ENCODE measurements around the gene KIAA0513.

The KIAA0513 gene

DNA sequence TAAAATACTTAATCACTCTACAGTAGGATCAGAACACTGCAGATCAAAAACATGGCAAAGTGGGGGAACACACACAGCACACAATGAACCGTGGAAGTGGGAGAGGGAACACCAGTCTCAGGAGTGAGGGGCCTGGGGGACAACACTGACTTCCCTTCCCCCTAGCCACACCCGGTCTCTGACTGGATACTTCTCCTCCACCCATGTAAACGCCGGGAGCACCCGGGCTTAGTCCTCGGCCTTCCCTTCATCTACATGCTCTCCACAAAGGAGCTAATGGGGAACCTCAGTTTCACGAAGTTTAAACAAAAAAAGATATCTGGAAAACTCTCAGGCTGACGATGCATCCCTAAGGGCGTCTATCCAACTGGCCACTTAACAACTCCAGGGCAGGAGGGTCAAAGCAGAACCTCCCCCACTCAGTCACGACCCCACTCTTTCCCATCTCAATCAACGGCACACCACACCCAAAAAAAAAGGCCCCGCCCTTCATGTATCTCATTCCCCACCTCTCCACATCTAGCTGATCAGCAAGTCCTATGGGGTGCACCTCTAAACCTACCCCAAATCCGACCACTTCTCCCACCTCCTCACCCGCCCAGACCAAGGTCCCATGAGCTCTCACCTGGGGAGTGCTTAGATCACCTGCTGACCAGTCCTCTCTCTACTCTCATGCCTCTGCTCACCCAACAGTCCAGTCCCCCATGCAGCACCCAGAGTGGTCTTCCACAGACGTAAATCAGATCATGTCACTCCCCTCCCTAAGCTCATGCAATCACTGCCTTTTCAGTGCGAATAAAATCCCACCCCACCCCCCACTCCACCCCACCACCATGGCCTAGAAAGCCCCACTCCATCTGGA is 23.6 kb upstream of the KIAA0513 start:
- peak in 2 of 10 donors; percentile 9 to 42 for DNase-seq
- intact Hi-C loops (cut with DNase I) = no loop called here

DNA sequence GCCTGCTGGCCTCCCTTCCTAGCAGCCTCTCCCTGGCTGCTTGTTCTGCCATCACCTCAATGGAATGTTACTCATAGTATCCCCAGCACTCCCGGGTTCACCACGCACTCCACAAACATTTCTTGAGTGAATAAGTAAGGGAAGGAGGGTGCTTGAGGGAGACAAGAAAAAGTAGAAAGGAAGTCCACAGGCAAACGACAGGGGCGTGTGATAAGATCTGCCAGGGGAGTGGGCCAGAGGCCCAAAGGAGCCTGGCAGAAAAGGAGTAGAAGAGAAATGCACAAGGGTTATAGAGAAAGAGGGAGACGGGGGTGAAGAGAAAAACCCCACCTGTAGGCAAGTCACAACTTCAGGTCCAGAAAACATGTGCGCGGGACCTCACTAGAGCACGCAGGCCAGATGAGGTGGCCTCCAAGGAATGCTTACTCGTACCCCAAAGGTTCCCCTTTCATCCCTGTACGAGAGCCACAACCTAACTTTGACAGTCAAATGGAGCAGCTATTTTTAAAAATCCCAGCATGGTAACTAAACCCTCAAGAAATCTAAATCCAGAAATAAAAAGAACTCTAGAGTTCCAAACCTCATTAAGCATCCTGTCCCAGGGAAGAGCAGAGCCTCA is 22.9 kb upstream of the KIAA0513 start:
- intact Hi-C loops (cut with DNase I) = no loop called here
- DNase-seq = peak in 2 of 10 donors; percentile 22 to 51

DNA sequence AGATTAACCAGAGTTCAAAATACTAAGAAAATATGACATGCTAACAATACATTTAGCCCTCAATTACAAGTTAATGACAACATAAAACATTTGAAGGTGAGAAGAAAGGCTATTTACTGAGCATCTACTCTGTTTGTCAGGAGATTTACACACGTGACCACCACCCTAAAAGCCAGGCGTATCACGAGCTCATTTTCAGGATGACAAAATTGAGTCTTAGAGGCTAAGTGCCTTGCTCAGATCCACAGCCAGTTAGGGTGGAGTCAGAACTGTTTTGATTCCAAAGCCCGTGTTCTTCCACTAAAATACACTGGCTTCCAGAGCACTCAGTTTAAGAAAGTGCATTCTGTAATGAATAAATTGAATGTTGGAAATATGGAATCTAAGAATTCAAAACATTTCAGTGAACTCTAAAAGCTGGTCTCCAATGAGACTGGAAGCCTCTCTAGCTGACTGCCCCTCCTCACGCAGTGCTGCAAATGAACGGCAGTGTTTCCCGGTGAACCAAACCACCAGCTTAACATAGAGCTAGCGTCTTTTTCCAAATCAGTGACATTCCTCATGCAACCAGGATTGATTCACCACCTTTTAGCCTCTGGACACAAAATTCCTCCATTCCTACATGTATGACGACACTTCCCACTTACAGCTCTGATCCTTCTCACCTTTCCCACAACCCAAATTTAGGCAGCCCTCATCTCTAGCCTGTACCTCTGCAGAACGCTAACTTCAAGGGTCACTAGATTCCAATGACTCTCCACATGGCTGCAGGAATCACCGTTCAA is 22.1 kb upstream of the KIAA0513 start:
- peak in 2 of 10 donors; percentile 13 to 61 for DNase-seq
- intact Hi-C loops (cut with DNase I) = no loop called here

DNA sequence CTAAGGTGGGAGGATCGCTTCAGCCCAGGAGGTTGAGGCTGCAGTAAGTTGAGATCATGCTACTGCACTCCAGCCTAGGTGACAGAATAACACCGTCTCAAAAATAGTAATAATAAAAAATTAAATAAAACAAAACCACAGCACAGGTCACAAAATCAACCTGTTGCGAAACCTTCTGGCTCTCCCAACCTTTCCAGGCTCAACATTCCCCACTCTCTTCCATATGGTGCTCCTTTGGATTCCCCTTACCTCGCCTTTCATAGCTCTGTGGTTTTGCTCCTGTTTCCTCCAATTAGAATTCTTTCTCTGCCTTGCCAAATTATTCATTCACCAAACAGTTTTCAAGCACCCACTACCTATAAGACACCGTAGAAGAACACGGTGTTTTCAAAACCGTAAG is 21.0 kb upstream of the KIAA0513 start:
- intact Hi-C loops (cut with DNase I) = no loop called here

DNA sequence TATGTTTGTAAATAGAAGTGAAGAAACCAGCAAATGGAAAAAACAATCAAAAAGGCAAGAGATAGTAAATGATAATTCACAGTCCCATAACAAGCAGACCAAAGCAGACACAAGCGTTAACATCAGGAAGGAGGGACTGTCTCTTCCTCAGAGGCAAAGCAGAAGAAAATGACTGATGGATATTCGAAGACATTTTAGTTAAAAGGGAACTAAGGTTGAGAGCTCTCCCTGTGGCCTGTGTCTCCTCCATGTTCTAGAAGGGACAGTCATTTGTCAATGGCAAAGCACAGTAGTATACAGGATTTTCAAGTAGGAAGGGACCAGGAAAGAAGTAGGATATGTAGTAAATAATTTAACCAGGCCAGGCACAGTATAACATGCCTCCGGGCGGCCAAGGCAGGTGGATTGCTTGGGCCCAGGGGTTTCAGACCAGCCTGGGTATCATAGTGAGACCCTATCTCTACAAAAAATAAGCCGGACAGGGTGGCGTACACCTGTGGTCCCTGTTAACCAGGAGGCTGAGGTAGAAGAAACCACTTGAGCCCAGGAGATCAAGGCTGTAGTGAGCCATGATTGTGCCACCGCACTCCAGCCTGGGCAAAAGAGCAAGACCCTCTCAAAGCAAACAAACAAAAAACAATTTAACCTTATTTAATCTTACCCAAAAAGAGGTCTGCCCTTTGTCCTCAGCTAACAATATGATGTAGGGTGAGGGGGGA is 19.9 kb upstream of the KIAA0513 start:
- peak in 2 of 10 donors; percentile 7 to 26 for DNase-seq
- intact Hi-C loops (cut with DNase I) = no loop called here

More for the DNA sequence above, 21.0 kb upstream of the KIAA0513 start:
- DNase-seq = no peak

DNA sequence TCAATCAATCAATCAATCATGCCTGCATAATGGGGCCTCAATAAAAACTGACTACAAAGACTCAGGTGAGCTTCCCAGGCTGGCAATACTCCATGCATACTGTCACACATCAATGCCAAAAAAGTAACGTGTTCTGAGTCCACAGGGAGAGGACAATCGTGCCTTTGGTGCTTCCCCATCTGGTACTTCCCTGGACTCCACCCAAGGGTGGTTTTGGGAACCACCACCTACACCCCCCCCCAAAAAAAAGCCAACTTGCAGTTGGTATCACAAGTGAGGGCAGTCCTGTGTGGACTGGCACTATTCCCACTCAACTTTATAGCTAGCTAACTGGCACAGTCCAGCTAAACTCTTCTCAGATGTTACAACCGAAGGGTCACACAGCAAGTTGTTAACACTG is 19.3 kb upstream of the KIAA0513 start:
- DNase-seq = peak in 1 of 10 donors; percentile 12
- intact Hi-C loops (cut with DNase I) = no loop called here

DNA sequence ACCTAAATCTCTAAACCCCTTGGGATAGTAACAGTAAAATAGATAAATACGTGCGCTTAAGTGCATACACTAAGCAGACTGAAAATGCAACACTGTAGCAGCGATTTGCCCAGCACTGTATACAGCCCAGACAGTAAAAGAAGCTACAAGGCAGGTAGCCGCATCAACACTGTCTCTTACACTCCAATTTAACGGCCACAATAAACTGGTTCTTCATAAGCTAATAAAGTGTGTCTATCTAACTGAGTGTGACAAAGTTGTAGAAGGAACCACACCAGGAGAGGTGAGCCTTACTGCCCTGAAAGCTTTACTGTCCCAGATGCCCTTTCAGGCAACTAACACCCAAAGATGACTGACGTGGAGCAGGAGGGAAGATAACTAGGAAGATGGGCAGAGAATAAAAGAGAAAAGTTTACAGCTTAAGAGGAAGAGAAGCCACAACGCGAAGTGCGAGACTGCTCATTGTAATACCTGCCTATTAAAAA is 17.1 kb upstream of the KIAA0513 start:
- no peak for DNase-seq
- intact Hi-C loops (cut with DNase I) = no loop called here

DNA sequence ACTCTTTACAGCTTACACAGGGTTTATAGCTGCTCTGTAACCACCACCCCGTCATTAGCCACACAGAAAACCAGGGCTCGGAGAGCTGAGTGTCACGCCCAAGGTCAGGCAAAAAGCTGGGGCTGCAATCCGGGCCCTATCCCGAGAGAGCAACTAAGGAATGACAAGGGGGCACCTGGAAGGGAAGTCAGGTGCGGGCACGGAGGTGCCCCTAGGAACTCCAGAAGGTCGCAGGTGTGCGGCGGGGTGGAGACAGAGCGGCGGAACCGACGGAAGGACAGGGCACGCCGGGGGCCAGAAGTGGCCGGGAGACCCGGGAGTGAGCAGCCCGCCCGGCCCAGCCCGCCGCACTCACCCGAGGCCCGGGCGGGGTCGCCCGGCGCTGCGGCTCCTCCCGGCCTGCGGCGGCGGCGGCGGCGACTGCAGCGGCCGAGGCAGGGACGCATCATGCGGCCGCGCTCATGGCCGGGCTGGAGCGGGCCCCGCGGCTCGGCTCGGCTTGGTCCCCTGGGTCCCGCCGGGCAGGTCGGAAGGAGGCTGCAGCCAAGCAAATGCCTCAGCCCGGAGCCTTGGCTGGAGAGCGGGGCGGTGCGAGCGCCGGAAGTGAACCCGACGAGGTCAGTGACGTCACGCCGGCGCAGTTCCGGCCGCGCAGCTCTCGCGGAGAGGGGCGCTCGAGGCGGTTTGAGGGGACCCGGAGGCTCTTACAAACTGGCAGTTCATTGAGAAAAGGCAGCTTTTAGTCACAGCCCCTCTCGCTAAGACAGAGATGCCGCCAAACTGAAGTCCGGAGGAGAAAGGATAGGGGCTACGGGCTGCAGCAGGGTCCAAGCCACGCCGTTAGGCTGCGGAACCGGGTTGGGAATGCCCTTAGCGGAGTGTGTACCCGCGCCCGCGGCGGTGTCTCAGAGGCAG is 16.4 kb upstream of the KIAA0513 start, which contains the start of gene ZDHHC7:
Gene ZDHHC7, minus strand, starts transcription at position 605 of the 915 bp plus-strand sequence. CDS start 20,917 bp downstream, outside the sequence.
- intact Hi-C loops (cut with DNase I) = loop anchor here (1.0 kb wide), 1 partner anchor 16 kb away; the partner anchor contains the start of gene KIAA0513
- peak; percentile 75 to 98 (median 85) for DNase-seq

DNA sequence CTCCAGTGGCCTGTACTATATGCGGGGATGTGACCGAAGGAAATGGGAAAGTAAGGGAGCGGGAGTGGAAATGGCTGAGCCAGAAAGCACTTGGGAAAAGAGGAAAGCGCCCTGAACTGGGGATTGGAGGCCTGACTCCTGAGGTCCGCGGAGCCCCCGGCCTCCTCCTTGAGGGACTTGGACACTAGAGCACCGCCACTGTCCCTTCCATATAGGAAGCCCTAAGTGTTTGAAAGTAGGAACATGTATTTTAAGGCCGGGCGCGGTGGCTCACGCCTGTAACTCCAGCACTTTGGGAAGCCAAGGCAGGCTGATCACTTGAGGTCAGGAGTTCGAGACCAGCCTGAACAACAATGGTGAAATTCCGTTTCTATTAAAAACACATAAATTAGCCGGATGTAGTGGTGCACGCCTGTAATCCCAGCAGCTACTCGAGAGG is 15.7 kb upstream of the KIAA0513 start:
- peak in 1 of 10 donors; percentile 84 for DNase-seq
- intact Hi-C loops (cut with DNase I) = loop anchor here (1.0 kb wide), 1 partner anchor 15 kb away; the partner anchor contains the start of gene KIAA0513

DNA sequence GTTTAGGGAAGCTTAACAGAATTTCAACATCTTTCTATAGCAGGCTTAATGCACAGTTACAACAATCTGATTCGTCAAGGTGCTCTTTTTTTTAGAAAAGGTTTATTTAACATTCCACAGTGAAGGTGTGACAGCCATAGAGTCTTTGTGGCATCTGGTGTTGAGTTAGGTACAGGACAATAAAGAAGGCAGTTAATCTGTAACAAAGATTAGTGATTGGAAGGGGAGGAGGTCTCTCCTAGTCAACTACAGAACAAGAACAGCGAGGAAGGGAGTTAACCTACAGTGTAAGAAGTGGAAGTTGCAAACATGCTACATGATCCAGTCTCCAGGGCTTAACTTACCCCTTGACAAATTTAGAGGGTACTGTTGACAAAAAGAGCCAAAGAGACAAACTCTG is 13.3 kb upstream of the KIAA0513 start:
- intact Hi-C loops (cut with DNase I) = no loop called here
- DNase-seq = no peak

DNA sequence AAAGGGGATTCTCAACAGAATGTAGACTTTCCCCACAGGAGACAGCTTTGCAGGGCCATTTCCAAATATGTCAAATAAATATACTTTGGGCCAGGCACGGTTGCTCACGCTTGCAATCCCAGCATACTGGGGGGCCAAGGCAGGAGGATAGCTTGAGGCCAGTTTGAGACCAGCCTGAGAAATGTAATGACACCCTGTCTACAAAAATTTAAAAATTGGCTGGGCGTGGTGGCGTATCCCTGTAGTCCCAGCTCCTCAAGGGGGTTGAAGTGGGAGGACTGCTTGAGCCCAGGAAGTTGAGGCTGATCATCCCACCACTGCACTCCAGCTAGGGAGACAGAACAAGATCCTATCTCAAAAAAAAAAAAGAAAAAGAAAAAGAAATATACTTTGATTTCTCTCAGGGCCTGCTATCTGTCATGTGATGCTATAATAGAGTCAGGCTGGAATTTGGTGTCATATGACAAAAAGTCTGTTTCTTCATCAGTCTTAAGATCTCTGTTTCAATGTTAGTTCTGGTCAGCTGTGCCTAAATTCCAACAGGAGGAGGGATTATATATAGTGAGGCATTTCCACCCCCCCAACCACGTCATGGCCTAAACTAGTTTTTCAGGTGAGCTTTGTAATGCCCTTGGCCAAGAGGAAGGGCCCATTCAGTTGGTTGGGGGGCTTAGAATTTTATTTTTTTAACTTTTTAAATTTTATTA is 12.0 kb upstream of the KIAA0513 start:
- intact Hi-C loops (cut with DNase I) = no loop called here
- DNase-seq = peak in 1 of 10 donors; percentile 18

DNA sequence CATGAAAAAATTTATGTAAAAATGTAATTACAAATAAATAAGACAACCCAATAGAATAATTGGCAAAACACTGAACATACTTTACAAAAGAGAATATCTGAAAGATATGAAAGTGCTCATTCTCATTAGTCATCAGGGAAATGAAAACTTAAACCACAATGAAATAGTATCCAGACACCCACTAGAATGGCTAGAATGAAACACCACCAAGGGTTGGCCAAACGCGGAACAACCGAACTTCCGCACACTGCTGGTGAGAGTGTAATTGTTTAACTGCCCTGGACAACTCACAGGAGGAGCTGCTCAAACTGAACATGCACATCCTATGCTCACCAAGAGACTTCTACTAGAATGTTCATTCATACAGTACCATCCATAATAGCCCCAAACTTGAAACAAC is 10.4 kb upstream of the KIAA0513 start:
- intact Hi-C loops (cut with DNase I) = no loop called here
- DNase-seq = peak in 1 of 10 donors; percentile 69

DNA sequence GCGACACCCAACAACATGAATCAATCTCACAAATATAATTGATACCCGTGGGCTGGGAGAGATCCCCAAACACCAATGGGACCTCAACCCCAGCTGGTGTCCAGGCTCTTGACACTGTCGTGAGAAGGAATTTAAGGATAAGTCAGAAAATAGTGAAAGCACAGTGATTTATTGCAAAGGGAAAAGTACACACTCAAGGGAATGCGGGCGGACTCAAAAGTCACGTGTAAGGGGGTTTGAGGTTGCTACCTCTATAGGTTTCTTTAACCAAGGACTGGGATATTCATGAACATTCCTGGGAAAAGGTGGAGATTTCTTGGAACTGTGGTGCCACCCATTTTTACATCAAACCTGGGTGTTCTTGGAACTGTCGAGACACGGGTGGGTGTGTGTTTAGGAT is 10.0 kb upstream of the KIAA0513 start:
- DNase-seq = no peak
- intact Hi-C loops (cut with DNase I) = no loop called here

DNA sequence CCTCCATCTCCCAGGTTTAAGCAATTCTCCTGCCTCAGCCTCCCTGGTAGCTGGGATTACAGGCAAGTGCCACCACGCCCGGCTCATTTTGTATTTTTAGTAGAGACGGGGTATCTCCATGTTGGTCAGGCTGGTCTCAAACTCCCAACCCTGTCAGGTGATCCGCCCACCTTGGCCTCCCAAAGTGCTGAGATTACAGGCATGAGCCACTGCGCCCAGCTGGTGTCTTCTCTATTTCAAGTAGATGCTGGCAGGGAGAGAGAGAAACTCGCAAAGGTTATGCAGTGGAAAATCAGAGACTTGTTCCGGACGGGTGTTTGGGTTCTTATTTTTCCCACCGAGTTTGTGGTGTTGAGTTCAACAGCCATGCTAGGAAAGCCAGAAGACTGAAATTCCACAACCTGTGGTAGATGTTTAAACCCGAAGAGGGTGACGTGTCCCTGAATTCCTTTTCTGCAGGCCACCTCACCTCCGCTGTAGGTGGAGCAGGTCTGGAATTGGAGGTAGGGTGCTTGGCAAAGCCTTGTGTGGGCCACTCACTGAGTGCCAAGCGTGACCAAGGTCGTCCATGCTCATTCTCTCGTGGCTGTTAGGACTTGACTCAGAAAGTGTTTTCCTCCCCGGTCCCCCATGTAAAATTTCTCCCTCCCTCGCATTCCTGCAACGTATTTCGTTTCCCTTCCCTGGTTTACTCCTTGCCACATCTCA is 8.9 kb upstream of the KIAA0513 start:
- intact Hi-C loops (cut with DNase I) = no loop called here
- peak in 1 of 10 donors; percentile 55 for DNase-seq

DNA sequence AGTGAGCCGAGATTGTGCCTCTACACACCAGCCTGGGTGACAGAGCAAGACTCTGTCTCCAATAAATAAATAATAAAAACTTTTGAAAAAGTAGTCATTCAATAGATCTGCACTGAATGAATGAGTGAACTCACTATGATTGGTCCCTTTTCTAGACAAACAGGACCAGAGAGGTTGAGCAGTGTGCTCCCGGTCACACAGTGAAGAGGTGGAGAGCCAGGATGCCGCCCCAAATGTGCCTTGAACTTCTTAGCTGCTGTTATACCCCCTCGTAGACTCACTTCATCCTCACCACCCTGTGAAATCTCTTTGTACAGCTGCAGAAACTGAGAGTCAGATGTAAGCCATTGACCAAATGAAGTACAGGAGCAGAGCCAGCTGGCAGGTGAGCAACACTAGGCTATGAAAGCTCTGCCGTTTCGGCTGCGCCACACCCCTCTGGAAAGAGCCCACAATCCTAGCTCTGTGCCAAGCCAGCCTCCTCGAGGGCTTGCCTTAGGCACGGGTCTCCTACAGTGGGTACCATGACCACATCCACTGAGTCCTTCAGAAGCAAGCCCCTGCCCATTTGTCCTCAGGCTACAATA is 7.8 kb upstream of the KIAA0513 start:
- peak in 1 of 10 donors; percentile 24 for DNase-seq
- intact Hi-C loops (cut with DNase I) = loop anchor here (10.0 kb wide), 1 partner anchor 65 kb away; no protein-coding TSS in a partner anchor

DNA sequence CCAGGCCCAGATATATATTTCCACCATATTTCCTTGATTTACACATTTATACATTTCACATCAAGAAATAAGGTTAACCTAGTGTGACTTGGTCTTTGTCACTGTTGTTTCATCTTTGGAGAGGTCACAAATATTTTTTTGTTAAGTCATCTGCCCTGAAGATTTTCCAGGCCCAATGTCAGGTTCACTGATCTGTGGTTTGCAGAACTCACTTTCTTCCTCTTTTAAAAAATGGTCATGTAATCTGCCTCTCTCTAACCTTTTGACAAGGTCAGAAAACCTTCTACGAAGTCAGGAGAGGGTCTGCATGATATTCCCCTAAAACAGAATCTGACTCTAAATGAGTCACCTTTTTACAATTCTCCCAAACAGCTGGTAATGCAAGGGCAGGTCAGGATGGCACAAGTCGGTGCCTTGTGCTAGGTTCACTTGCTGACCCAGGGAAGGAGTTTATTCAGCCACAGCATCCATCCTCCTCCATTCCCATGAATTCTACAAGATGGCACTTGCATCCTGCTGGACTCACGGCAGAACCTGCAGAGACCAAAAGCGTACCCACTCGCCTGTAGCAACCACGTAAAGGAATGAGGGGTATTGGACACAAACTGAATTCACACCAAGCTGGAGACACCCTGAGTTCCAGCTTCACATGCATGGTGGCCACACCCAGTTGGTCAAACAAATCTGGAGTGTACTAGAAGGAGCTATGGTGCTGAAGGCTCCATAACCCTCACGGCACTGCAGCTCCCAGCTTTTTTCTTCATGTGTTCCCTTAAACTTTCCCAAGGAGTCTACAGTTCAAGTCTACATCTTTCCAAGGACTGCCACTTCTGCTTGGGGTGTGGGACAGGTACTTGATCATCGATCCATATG is 1.6 kb upstream of the KIAA0513 start:
- intact Hi-C loops (cut with DNase I) = loop anchor here (10.0 kb wide), 1 partner anchor 59 kb away; no protein-coding TSS in a partner anchor
- peak in 2 of 10 donors; percentile 3 to 22 for DNase-seq

Measured in posterior cingulate gyrus (tissue), 11 donors.